Raji (cell line): ENCODE measurements around the gene PPL.

Experiments
- POLR2A ChIP-seq: IDR thresholded peaks from 2 replicates; pipeline ENCODE4 v1.6.1; 2011; ENCODE audit warnings: low read depth, low read length, control low read depth; ENCODE audit not compliant: insufficient read depth

The PPL gene

DNA sequence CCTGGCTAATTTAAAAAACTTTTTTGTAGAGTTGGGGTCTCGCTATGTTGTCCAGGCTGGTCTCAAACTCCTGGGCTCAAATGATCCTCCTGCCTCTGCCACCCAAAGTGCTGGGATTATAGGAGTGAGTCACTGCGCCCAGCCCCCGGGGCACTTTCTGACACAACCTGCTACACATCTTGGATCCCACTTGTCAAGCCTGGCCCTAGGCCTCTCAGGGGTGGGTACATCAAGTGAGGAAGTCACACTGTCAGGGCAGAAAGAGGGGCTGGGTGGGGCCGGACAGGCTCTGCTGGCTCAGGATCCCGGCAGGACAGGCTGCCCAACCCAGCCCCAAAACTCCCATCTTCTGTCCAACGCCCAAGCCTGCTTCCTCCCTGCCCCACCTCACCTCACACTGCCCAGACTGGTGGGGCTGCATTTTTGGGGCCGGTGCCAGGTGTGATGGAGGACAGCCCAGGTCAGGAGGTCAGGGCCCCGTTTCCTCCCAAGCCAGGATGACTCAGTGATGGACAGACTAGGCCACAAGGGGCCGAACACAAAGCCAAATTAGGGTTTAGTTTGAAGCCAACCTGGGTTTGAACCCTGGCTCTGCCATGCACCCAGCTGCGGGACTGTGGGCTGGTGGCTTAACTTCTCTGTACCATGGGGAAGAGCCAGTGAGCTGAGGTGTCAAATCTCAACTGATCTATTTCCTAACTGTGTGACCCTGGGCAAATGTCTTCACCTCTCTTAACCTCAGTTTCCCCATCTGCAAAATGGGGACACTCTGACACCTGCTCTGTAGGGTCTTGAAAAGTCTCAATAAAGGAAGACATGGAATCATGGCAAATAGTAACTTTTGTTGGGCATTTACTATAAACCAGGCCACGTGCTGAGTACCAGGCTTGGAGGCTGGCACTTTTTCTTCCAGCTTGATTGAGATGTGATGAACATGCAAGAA lies 8.9 kb upstream of the PPL start:
- TF ChIP-seq POLR2A = no peak

DNA sequence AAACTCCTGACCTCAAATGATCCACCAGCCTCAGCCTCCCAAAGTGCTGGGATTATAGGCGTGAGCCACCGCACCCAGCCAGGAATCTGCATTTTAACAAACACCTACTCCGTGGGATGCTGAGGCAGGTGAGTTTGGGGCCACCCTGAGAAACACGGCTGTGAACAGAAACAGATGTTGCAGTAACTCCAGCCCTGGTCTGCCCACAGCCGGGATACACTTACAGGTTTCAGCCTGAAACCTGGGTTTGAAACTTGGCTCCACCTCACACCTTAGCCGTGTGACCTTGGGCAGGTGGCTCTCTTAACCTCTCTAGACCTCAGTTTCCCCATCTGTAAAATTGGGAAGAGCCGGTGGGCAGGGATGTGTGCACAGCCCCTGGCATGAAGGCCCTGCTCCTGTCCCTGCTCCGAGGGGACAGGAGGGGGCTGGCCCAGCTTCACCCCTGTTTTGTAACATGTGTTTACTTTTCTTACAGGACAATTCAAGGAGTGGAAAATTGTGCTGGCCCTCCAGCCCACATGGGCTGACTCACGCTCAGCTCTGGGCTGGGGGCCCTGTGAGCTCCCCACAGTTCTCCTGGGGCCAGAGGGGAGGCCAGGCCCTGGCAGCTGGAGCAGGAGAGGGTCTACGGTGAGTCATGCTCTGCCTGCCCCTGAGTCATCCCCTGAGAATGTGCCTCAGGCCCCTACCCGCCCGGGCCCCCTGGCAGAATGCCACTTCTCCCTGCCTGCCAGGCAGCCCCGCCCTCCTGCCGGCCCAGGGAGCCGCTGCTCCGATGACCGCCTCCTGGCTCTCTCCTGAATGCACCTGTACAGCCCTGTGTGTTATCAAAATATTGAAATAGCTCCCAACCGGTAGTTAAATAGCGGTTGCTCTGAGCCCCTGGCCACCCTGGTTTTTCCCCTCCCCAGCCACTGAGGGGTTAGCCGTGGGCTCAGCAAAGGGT lies 7.7 kb upstream of the PPL start:
- TF ChIP-seq POLR2A = no peak

DNA sequence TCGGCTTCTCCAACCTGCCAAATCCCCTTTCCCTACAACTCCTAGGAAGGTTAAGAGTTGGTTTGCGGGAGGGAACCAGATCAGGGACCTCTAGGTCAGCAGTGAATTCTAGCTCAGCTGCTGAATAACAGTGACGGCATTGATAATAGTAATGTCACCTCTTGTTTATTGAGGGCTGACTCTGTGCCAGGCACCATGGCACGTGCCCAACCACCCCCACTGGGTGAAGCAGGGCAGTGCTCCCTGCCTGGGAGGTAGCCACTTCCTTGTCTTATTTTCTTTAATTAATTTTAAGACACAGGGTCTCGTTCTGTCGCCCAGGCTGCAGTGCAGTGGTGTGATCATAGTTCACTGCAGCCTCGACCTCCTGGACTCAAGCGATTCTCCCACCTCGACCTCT lies 5.5 kb upstream of the PPL start:
- TF ChIP-seq POLR2A = no peak

DNA sequence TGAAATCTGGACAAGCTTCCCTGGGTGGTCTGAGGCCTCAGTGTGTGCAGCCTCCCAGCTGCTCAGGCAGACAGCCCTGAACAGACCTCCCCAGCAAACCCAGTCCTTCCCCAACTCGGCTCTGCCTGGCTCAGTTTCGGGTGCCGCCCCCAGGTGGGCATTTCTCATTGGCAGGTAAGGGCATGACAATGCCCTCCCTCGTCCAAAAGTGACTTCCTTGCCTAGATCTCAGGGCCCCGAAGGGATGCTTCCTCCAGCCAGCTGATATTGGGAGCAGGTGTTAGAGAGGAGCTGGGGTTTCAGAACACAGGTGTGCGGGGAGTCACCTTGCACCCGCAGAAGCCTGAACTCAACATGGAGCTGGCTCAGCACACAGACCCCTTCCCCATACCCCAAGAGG lies 3.8 kb upstream of the PPL start:
- TF ChIP-seq POLR2A = no peak

DNA sequence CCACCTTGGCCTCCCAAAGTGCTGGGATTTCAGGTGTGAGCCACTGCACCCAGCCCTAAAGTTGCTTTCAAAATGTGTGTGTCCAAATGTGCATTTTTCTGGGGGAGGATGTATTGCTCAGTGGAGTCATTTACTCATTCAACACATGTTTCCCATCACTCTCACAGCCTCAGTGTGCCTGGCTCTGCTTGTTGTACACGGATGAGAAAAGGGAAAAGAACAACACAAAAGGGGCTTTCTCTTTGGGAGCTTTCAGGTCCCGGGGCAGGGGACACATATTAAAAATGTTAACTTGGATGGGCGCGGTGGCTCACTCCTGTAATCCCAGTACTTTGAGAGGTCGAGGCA lies 1.7 kb upstream of the PPL start:
- no peak for TF ChIP-seq POLR2A

DNA sequence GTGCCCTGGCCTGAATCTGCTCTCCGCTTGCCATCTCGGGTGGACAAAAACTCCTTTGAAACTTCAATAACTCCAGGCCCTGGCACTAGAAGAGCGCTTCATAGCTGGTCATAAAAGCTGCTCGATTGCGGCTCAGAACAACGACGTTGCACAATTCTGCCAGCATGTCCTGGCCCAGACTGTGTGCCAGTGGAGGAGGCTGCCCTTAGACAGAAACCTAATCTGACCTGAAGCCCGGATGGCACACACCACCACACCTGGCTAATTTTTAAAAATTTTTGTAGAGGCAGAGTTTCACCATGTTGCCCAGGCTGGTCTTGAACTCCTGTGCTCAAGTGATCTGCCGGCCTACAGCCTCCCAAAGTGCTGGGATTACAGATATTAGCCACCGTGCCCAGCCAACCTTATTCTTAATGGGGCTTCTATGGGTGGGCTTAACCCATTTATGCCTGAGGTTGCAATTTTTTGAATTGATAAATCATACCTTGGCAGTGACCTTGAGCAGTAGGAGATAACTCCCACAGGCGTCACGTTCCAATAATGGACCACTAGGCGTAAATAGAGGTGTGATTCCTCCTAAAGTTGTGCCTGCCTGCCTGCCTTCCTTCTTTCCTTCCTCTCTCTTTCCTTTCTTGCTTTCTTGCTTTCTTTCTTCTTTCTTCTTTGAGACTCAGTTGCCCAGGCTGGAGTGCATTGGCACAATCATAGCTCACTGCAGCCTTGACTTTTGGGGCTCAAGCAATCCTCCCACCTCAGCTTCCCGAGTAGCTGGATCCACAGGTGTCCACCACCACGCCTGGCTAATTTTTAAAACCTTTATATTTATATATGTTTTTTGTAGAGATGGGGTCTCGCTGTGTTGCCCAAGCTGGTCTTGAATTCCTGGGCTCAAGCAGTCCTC lies 1.1 kb upstream of the PPL start:
- no peak for TF ChIP-seq POLR2A

DNA sequence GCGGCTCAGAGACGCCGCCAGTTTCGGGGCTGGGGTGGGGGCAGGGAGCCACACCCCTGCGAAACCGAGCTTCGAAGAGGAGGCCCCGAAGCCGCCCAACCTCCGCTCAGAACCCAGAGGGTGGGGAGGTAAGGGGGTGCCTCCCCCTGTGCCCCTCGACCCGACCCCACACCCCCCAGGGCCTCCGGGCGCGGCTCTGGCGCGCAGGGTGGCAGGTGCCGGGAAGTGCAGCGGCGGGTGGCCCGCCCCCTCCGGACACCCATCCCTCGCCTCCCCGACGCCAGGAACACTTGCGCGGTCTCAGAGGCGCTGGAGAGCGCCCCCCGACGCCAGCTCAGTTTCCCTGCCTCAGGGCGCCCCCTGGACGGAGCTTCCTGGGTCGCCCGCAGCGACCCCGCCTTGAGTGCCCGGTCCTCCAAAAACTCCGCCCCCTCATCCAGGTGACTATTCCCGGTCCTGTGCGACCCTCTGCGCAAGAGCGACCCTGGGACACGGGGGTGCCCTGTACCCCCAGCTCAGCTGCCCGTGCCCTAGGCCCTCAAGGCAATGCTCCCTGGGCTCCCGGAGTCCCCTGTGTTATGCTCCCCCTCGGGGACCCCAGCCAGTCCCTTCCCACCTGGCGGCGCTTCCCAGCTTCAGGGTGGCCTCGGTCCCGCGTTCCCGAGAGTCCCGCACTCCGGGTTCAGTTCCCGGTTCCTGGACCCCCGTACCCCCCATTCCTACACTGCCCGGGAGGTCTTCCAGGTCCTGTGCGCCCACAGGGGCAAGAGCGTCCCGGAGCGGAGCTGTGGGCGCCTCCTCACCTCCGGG lies 562 bp downstream of the PPL start:
- TF ChIP-seq POLR2A = no peak

DNA sequence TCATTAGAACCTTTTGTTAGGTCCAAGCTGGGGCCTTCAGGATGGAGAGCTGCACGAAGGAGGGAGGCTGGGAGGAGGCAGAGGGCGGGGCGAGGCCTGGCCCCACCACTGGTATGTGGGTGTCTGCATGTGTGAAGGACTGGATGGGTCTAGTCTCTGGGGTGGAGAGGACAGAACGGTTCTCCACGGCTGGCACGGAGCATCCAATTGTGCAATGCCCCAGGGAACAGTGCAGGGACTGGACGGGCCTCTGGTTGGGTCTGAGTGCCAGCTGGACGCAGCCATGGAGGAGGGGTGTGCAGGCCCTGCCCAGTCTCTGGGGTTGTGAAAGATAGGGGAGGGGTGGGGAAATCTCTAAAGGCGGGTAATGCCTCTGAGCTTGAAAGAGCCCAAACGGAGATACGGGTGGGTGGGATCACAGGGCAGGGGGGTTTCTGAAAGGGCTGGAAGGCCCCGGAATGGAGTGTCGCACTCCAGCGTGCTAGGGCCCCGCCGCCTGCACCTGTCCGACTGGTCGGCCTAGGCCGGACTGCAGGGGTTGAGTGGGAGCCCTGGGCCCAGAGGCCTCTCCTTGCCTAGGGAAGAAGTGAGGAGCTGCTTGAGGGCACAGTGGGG lies 1.6 kb downstream of the PPL start:
- TF ChIP-seq POLR2A = no peak

DNA sequence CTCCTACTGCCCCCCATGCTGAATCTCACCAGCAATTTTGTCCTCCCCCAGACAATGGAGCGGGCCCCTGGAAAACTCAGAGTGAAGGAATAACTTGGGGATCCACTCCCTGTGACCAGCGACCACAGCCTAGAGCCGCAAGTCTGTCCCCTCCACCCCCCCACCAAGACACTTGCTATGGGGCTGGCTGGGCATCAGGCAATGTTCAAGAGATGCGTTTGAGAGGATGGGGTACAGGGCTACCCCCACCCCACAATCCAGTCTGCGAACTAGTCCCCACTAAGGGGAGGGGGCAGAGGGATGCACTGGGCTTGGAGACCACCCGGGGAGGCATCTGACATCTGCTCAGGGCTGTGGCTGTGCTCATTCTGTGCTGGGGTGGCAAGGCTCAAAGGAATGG lies 2.4 kb downstream of the PPL start:
- TF ChIP-seq POLR2A = no peak

DNA sequence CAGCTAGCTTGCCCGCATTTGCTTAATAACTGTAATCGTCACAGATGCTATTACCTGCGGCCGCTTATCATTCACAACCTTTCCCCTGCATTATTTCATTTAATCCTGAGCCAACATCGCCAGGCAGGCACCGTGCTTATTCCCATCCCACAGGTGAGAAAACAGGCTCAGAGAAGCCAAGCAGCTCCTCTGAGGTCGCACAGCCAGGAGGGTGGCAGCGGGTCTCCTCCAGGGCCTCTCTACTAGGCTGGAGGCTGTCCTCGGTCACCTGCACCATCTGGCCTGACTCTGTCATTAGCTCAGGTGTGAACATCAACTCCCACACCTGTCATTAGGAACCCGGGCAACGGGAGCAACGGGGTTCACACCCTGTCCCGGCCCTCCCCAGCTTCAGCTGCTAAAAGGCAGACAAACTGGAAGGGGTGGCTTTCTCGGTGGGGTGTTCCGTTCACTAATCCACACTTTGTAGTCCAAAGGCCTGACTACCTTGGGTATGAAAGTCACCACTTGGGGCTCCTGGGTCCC lies 3.0 kb downstream of the PPL start:
- no peak for TF ChIP-seq POLR2A

DNA sequence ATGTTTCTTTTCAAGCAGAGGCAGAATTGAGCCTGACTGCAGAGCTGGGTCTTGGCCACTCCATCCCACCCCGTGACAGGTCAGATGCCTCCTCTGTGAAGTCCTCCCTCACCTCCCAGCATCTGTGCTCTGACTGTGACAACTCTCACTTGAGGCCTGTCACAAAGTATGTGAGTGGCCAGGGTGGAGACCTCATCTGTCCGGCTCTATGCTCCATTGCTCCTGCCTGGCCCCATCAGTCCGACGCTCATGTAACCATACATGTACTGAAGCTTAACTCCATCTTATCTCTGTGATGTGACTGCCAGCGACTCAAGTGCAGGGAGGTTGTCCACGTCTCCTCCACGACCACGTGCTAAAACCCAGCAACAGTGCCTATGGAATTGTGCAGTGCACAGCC lies 3.5 kb downstream of the PPL start:
- TF ChIP-seq POLR2A = no peak

DNA sequence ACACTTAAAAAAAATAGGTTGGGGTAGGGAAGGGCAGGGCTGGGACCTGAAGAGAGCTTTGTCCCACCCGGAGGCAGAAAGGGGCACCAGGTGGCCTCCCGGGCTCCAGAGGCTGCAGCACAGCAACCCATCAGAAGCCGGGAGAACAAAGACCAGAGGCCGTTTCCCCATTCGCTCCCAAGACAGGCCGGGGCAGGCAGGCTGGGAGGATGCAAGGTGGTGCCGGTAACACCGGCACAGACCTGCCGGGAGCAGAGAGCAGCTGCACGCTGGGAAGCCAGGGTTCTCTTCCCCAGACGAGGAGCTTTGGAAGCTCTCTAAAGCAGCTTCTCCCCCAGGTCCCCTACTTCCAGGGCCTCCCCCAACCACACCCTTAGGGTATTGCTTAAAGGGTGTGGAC lies 5.6 kb downstream of the PPL start:
- TF ChIP-seq POLR2A = no peak

DNA sequence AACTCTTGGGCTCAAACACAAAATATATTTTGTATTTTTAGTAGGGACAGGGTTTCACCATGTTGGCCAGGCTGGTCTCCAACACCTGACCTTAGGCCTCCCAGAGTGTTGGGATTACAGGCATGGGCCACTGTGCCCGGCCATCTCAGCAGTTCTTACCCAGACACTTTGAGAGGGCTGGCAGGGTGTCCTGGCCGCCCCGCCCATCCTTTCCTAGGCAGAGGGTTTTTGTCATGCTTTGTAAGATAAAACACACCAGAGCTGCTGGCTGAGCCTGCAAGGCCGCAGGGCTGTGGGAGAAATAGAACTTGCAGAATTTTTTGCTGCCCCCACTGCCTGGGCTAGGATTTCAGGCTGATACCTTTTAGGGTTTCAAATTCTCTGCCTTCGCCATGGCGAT lies 8.7 kb downstream of the PPL start:
- no peak for TF ChIP-seq POLR2A
